Activated naive CD8-positive, alpha-beta T cell treated with anti-CD3 and anti-CD28 coated beads, Interleukin-2, amount 50 U/mL, for 16 hours (primary cell): Measurements from ENCODE around the gene SPRN.
"Not testable (repeated sequence)": the region's sequence is repeated elsewhere in the genome, so short reads cannot be mapped to it uniquely, and the experiment has no call there.

Source experiments
- DNase-seq: peaks from one replicate; pipeline ENCODE4 v3.0.0-alpha.2; 2020; ENCODE audit warnings: low read depth, low spot score

SPRN gene

GRCh38 chr10:133424601-133425000 lies at the start of gene SPRN:
Gene SPRN (minus strand): TSS chr10:133424625. CDS start chr10:133423681, 944 bp downstream.
- DNase-seq = not testable (repeated sequence)

GRCh38 chr10:133474027-133474426 lies 49.6 kb upstream of the SPRN start:
- DNase-seq = no peak

- DNase-seq = no peak
Observed at GRCh38 chr10:133473270-133473669, 48.8 kb upstream of the SPRN start.

GRCh38 chr10:133471300-133472109 lies 47.1 kb upstream of the SPRN start:
- DNase-seq = no peak

- DNase-seq = not testable (repeated sequence)
Observed at GRCh38 chr10:133469205-133469604, 44.8 kb upstream of the SPRN start.

- no peak for DNase-seq
Observed at GRCh38 chr10:133467286-133467911, 43.0 kb upstream of the SPRN start.

GRCh38 chr10:133466683-133467275 lies 42.4 kb upstream of the SPRN start:
- DNase-seq = no peak

- DNase-seq = no peak
Observed at GRCh38 chr10:133465950-133466474, 41.6 kb upstream of the SPRN start.

- DNase-seq = no peak
Observed at GRCh38 chr10:133465191-133465949, 40.9 kb upstream of the SPRN start.

- DNase-seq = no peak
Observed at GRCh38 chr10:133464582-133465031, 40.2 kb upstream of the SPRN start.

- DNase-seq = no peak
Observed at GRCh38 chr10:133462512-133463305, 38.3 kb upstream of the SPRN start.

- DNase-seq = no peak
Observed at GRCh38 chr10:133461841-133462240, 37.4 kb upstream of the SPRN start.

GRCh38 chr10:133461027-133461426 lies 36.6 kb upstream of the SPRN start:
- no peak for DNase-seq

GRCh38 chr10:133460208-133460769 lies 35.9 kb upstream of the SPRN start:
- no peak for DNase-seq

- no peak for DNase-seq
Observed at GRCh38 chr10:133459454-133460207, 35.2 kb upstream of the SPRN start.

GRCh38 chr10:133458710-133459453 lies 34.5 kb upstream of the SPRN start:
- no peak for DNase-seq

GRCh38 chr10:133458021-133458709 lies 33.7 kb upstream of the SPRN start:
- no peak for DNase-seq

GRCh38 chr10:133457100-133457841 lies 32.8 kb upstream of the SPRN start:
- no peak for DNase-seq
